Ovary (tissue), 9 donors: Measurements from ENCODE around the gene YPEL1. TPM values are rescaled to one million over a fixed set of nuclear protein-coding genes. Genes with fewer than 3 reads are reported as not detected.

Experiments
- DNase-seq, 5 donors: peaks; one replicate each; pipeline ENCODE4 v3.0.0-alpha.2; 2019 to 2020
- H3K27ac ChIP-seq, 2 donors: fragments of 200-600 bp; one replicate each; pipeline versions ENCODE4 v1.5.1 to v1.8.0; 2019 to 2022
- H3K27me3 ChIP-seq: fragments of 200-600 bp; one replicate; pipeline ENCODE4 v1.8.0; 2022
- H3K36me3 ChIP-seq: fragments of 200-600 bp; sonication (generic); one replicate; pipeline ENCODE4 v1.5.1; 2019
- H3K4me1 ChIP-seq: one replicate; pipeline ENCODE4 v1.8.1; 2013; ENCODE audit warnings: mild to moderate bottlenecking, moderate library complexity; ENCODE audit not compliant: insufficient read depth
- H3K4me3 ChIP-seq: fragments of 200-600 bp; sonication (generic); one replicate; pipeline ENCODE4 v1.5.1; 2017
- H3K9me3 ChIP-seq, 2 donors: fragments of 200-600 bp in 1 of 2; sonication (generic) in 1 of 2; one replicate each; pipeline versions ENCODE4 v1.5.1 to v1.8.1; 2013 to 2019; ENCODE audit warnings: mild to moderate bottlenecking in 1 of 2, moderate library complexity in 1 of 2
- EP300 ChIP-seq: sonication (generic); formaldehyde crosslinking; IDR thresholded peaks from one replicate; pipeline ENCODE4 v1.6.1; 2017; ENCODE audit warnings: antibody characterized with exemption
- POLR2A ChIP-seq: fragments of 450-650 bp; IDR thresholded peaks from one replicate; pipeline ENCODE4 v1.6.1; 2017; ENCODE audit warnings: antibody characterized with exemption, mild to moderate bottlenecking, moderate library complexity
- WGBS, 3 donors: extraction: QIAGEN DNeasy Blood & Tissue Kit in 1 of 3; methylation state at CpG; one replicate each; pipeline versions ENCODE4 v1.1.5 to v1.1.7; 2013 to 2017; 5-methylcytosine and 5-hydroxymethylcytosine counted together
- intact Hi-C, 4 donors: fragments of 100-400 bp; cut with DNase I; formaldehyde crosslinking; loops; one replicate each; pipeline versions ENCODE4 v1.11.0 to v1.15.1; 2022 to 2023
- polyA plus RNA-seq, 2 donors: library from polyadenylated mRNA; stranded (reverse); fragments of 200-250 nt in 1 of 2; fragments of 350-450 nt in 1 of 2; fragmentation: Illumina TruSeq in 1 of 2; extraction: RNeasy Lipid Tissue Mini Kit (QIAGEN cat#74804) in 1 of 2; gene quantifications; one replicate each; pipeline ENCODE4 v1.2.3, GENCODE V29; 2013 to 2014
- total RNA-seq, 7 donors: library from RNA; depleted of rRNA in 2 of 7; stranded (reverse); fragments of >200 nt in 2 of 7; fragmentation: NEBNext Ultra II Directional in 3 of 7; extraction: Animal tissue kit (Norgen Biotek cat#: 25700) in 3 of 7; gene quantifications; one replicate each; pipeline versions ENCODE4 v1.1.0 to v1.2.4, GENCODE V29; 2016 to 2023
- TF ChIP-seq, protein P1 (sequence below), 3 donors: fragments of 450-650 bp in 2 of 3; fragments of 200-600 bp in 1 of 3; IDR thresholded peaks; one replicate each; pipeline versions ENCODE4 v1.5.1 to v1.8.0; 2016 to 2022; ENCODE audit warnings: antibody characterized with exemption in 3 of 3, mild to moderate bottlenecking in 1 of 3
- donor health status: DM: no; HTN: no; CAD: no; lungs with moderate emphysema.
- donor health status: DM: no; HTN: no; CAD: no.
- donor health status: Bipolar disorder and iron deficiency.
- donor health status: DM: yes; HTN: yes; CAD: no.
- donor health status: DM: no; HTN: no; CAD: no.
- donor health status: DM: yes; HTN: yes; CAD: no.

The YPEL1 gene
- total and polyA plus RNA-seq, 9 donors, result 2.9 to 11.4 (median 8.5) TPM

DNA sequence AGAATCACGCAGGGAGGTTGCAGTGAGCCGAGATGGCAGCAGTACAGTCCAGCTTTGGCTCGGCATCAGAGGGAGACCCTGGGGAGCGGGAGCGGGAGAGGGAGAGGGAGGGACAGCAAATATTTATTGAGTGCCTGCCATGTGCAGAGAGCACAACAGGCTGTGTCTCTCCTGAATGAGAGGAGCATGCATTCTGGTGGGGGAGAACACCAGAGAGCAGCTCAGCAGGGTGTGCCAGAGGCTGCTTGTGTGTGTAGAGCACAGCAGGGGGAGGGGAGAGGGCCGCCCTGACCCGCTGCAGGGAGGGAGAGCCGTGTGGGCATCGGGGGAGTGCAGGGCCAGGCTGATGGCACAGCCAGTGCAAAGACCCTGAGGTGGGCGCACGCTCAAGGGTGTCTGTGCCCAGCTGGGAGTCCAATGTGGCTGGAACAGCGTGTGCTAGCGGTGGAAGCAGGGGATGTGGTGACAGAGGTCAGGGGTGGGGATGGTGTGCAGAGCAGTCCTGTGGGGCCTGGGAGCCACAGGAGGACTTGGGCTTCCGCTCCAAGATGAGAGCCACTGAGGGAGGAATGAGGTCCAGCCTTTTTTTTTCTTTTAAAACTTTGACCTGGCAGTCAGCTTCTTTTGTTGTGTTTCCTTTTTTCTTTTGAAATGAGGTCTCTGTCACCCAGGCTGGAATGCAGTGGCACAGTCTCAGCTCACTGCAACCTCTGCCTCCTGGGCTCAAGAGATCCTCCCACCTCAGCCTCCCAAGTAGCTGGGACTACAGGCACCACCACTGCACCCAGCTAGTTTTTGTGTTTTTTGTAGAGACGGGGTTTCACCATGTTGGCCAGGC lies 57.8 kb downstream of the YPEL1 start:
- Histone ChIP-seq H3K4me1 (no peaks in the 10 kb centered on the region), H3K4me3 (no peak overlapping the region), H3K36me3 (no peaks in the 10 kb centered on the region), H3K9me3 (no peaks in the 10 kb centered on the region), H3K27ac (no peak overlapping the region), H3K27me3 (no peaks in the 10 kb centered on the region)
- DNase-seq, result no peak
- intact Hi-C loops, result no loop called here
- WGBS, 3 donors, result 92 to 93% (median 92%) methylated on average over 15 of the region's 15 CpGs
- TF ChIP-seq, protein P1, sequence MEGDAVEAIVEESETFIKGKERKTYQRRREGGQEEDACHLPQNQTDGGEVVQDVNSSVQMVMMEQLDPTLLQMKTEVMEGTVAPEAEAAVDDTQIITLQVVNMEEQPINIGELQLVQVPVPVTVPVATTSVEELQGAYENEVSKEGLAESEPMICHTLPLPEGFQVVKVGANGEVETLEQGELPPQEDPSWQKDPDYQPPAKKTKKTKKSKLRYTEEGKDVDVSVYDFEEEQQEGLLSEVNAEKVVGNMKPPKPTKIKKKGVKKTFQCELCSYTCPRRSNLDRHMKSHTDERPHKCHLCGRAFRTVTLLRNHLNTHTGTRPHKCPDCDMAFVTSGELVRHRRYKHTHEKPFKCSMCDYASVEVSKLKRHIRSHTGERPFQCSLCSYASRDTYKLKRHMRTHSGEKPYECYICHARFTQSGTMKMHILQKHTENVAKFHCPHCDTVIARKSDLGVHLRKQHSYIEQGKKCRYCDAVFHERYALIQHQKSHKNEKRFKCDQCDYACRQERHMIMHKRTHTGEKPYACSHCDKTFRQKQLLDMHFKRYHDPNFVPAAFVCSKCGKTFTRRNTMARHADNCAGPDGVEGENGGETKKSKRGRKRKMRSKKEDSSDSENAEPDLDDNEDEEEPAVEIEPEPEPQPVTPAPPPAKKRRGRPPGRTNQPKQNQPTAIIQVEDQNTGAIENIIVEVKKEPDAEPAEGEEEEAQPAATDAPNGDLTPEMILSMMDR (IDR thresholded peaks at IDR 0.05), result no peak

- Histone ChIP-seq H3K27ac (no peak overlapping the region), H3K4me1 (no peaks in the 10 kb centered on the region), H3K27me3 (no peaks in the 10 kb centered on the region), H3K9me3 (no peaks in the 10 kb centered on the region), H3K4me3 (no peak overlapping the region), H3K36me3 (no peaks in the 10 kb centered on the region)
- TF ChIP-seq EP300 (no peak), POLR2A (no peak)
- TF ChIP-seq, protein P1 (IDR thresholded peaks at IDR 0.05), result no peak
- intact Hi-C loops, result no loop called here
- WGBS, 3 donors, result 93 to 95% (median 94%) methylated on average over 12 of the region's 12 CpGs
- DNase-seq, result no peak
Observed at GRCh38 chr22:21674638-21675245, 60.9 kb downstream of the YPEL1 start.

DNA sequence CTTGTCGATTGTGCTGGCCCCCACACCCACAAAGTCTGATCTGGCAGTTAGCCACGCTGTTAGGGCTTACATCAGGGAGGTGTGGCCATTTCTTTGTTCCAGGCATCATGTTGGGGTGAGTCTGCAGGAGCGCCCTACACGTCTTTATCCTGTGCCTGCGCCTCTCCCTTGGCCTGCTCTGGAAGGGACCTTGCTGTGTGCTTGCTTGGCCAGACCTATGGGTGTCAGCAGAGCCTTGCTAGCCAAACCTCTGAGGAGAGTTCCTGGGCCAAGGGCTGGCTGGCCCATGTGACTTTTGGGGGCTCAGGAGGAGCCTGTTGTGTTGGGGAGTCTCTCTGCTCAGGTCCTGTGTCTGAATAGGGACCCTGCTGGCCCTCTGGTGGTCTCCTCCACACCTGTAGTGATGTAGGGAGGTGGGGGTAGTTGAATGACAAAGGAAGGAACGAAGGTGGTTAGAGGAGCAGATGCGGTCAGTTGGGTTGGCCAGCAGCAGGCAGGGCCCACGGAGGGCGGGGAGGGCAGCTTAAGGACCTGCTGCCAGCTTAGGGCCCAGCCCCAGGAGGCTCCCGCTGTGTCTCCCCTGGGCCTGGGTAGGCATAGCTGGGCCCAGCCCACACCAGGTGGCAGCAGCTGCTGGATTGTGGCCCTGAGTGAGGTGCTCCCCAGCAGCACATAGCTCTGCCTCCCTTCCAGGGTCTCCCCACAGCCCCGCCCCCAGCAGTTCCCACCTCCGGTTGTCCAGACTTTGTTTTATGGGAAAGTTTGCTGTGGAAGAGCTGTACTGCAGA lies 61.9 kb downstream of the YPEL1 start:
- 81 to 88% (median 85%) methylated on average over 12 of the region's 12 CpGs for WGBS, 3 donors

GRCh38 chr22:21672107-21672629 lies 63.4 kb downstream of the YPEL1 start:
- DNase-seq, result no peak
- Histone ChIP-seq H3K27me3 (no peaks in the 10 kb centered on the region), H3K4me3 (no peak overlapping the region), H3K27ac (no peak overlapping the region), H3K9me3 (no peaks in the 10 kb centered on the region), H3K4me1 (no peaks in the 10 kb centered on the region), H3K36me3 (no peaks in the 10 kb centered on the region)
- TF ChIP-seq EP300 (no peak), POLR2A (no peak)
- TF ChIP-seq, protein P1 (IDR thresholded peaks at IDR 0.05), result no peak
- intact Hi-C loops, result no loop called here
- WGBS, 3 donors, result 80 to 85% (median 84%) methylated on average over 6 of the region's 6 CpGs

More for the DNA sequence above, 61.9 kb downstream of the YPEL1 start:
- Histone ChIP-seq H3K36me3 (no peaks in the 10 kb centered on the region), H3K4me1 (no peaks in the 10 kb centered on the region), H3K9me3 (no peaks in the 10 kb centered on the region), H3K27ac (no peak overlapping the region), H3K4me3 (no peak overlapping the region), H3K27me3 (no peaks in the 10 kb centered on the region)
- TF ChIP-seq, protein P1 (IDR thresholded peaks at IDR 0.05), result no peak
- TF ChIP-seq POLR2A (no peak), EP300 (no peak)
- no peak for DNase-seq
- intact Hi-C loops, result no loop called here
